ENCODE data around the gene CELF6.
A peak's percentile ranks its signal among the peaks of the same experiment; 100 is the strongest.

The CELF6 gene

GRCh38 chr15:72323752-72324151 lies 3.8 kb upstream of the CELF6 start:
- Histone ChIP-seq H3K14ac (ENCODE audit: low read length in 2 of 2) (no peak overlapping the region), H2AFZ (ENCODE audit: low read depth, low read length) (no peak overlapping the region), H4K91ac (ENCODE audit: low read length) (no peak overlapping the region), H3K4me1 (ENCODE audit: control insufficient read depth, insufficient read depth, low read depth, low read length) (peaks cover 9% of the 10 kb centered on the region), H3K79me1 (replicated peaks; ENCODE audit: low read length, poor library complexity, severe bottlenecking) (no peaks in the 10 kb centered on the region), H2AK5ac (ENCODE audit: low read length, severe bottlenecking) (no peak overlapping the region), H3K27me3 (ENCODE audit: control insufficient read depth in 1 of 2, insufficient read depth in 1 of 2, low read length in 2 of 2) (peaks cover 5 to 8% of the 10 kb centered on the region in 2 experiments), H4K8ac (ENCODE audit: low read length) (no peak overlapping the region), H3K23ac (ENCODE audit: low read length in 2 of 2) (no peak overlapping the region), H2BK120ac (ENCODE audit: low read depth, low read length) (no peak overlapping the region), H3K18ac (ENCODE audit: low read depth in 1 of 2, low read length in 2 of 2) (no peak overlapping the region), H3K27ac (ENCODE audit: low read length, poor library complexity, severe bottlenecking) (no peak overlapping the region), H2BK12ac (ENCODE audit: low read length in 2 of 2) (no peak overlapping the region), H3K4me2 (ENCODE audit: low read length, poor library complexity, severe bottlenecking) (no peak overlapping the region), H3K9ac (ENCODE audit: low read length) (no peak overlapping the region), H3K9me3 (ENCODE audit: control insufficient read depth, low read length) (peaks cover 3% of the 10 kb centered on the region), H2BK5ac (ENCODE audit: low read depth, low read length, poor library complexity, severe bottlenecking) (no peak overlapping the region), H3K4ac (ENCODE audit: low read depth in 1 of 2, low read length in 2 of 2) (no peak overlapping the region), H3K36me3 (ENCODE audit: control insufficient read depth in 1 of 2, insufficient read depth in 2 of 2, low read depth in 1 of 2, low read length in 2 of 2) (peaks cover 0 to 18% of the 10 kb centered on the region in 2 experiments), H3K4me3 (ENCODE audit: insufficient read depth in 1 of 2, low read depth in 1 of 2, low read length in 2 of 2) (no peak overlapping the region), H2BK15ac (ENCODE audit: low read depth, poor library complexity, severe bottlenecking) (no peak overlapping the region)
- DNase-seq = no peak
- WGBS = no CpG with 5 or more reads among the region's 1 CpG

DNA sequence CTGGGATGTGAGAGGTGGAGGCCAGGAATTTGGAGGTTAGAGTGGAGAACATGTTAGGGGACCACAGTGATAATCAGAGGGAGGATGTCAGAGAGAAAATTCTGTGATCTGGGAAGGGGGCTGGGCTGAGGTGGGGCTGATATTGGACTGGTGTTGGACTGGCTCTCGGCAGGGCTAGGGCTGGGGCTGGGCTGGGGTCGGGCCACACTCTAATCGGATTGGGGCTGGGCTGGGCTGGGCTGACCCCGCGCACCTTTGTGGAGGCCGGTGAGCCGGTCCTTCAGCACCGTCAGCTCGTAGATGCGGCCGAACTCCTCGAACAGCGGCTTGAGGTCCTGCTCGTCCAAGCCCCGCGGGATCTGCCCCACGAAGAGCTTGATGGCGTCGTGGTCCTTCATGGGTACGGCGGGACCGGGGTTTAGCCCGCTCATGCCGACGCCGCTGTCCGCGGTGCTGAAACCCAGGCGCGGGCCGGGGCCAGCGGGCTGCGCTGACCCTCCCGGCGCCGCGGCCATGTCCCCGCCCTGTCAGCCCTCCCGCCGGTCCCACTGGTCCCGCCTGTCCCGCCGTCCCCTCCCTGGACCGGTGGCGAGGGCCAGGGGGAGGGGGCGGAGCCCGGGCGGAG lies 485 bp downstream of the CELF6 start:
- no peaks in the 10 kb centered on the region for H3K36me3 ChIP-seq (ENCODE audit: control insufficient read depth in 1 of 2, insufficient read depth in 2 of 2, low read depth in 1 of 2, low read length in 2 of 2)
- no peak overlapping the region for H3K18ac ChIP-seq (ENCODE audit: low read depth in 1 of 2, low read length in 2 of 2)
- H3K4ac ChIP-seq (ENCODE audit: low read depth in 1 of 2, low read length in 2 of 2) = no peak overlapping the region
- peak; percentile 66 for DNase-seq
- no peak overlapping the region for H2BK5ac ChIP-seq (ENCODE audit: low read depth, low read length, poor library complexity, severe bottlenecking)
- no peak overlapping the region for H2BK120ac ChIP-seq (ENCODE audit: low read depth, low read length)
- no peak overlapping the region for H3K27ac ChIP-seq (ENCODE audit: low read length, poor library complexity, severe bottlenecking)
- H3K4me2 ChIP-seq (ENCODE audit: low read length, poor library complexity, severe bottlenecking) = peak overlapping the region; percentile 67
- no peak overlapping the region for H2AK5ac ChIP-seq (ENCODE audit: low read length, severe bottlenecking)
- H2BK12ac ChIP-seq (ENCODE audit: low read length in 2 of 2) = no peak overlapping the region
- no peak overlapping the region for H3K23ac ChIP-seq (ENCODE audit: low read length in 2 of 2)
- peaks cover 9% of the 10 kb centered on the region for H3K4me1 ChIP-seq (ENCODE audit: control insufficient read depth, insufficient read depth, low read depth, low read length)
- no peak overlapping the region for H4K91ac ChIP-seq (ENCODE audit: low read length)
- H3K9me3 ChIP-seq (ENCODE audit: control insufficient read depth, low read length) = peaks cover 3% of the 10 kb centered on the region
- no peak overlapping the region for H4K8ac ChIP-seq (ENCODE audit: low read length)
- WGBS = 14% methylated on average over 25 of the region's 48 CpGs
- H2AFZ ChIP-seq (ENCODE audit: low read depth, low read length) = no peak overlapping the region
- H3K14ac ChIP-seq (ENCODE audit: low read length in 2 of 2) = no peak overlapping the region
- H2BK15ac ChIP-seq (ENCODE audit: low read depth, poor library complexity, severe bottlenecking) = no peak overlapping the region
- H3K27me3 ChIP-seq (ENCODE audit: control insufficient read depth in 1 of 2, insufficient read depth in 1 of 2, low read length in 2 of 2) = peaks cover 15 to 38% of the 10 kb centered on the region in 2 experiments
- peak overlapping the region; percentile 18 to 41 for H3K4me3 ChIP-seq (ENCODE audit: insufficient read depth in 1 of 2, low read depth in 1 of 2, low read length in 2 of 2)
- no peak overlapping the region for H3K9ac ChIP-seq (ENCODE audit: low read length)
- H3K79me1 ChIP-seq (replicated peaks; ENCODE audit: low read length, poor library complexity, severe bottlenecking) = no peaks in the 10 kb centered on the region

- Histone ChIP-seq H2BK120ac (ENCODE audit: low read depth, low read length) (no peak overlapping the region), H2BK5ac (ENCODE audit: low read depth, low read length, poor library complexity, severe bottlenecking) (no peak overlapping the region), H3K4me2 (ENCODE audit: low read length, poor library complexity, severe bottlenecking) (no peak overlapping the region), H3K23ac (ENCODE audit: low read length in 2 of 2) (no peak overlapping the region), H3K18ac (ENCODE audit: low read depth in 1 of 2, low read length in 2 of 2) (no peak overlapping the region), H3K9ac (ENCODE audit: low read length) (no peak overlapping the region), H2BK15ac (ENCODE audit: low read depth, poor library complexity, severe bottlenecking) (no peak overlapping the region), H3K27ac (ENCODE audit: low read length, poor library complexity, severe bottlenecking) (no peak overlapping the region), H4K8ac (ENCODE audit: low read length) (no peak overlapping the region), H3K27me3 (ENCODE audit: control insufficient read depth in 1 of 2, insufficient read depth in 1 of 2, low read length in 2 of 2) (peaks cover 15 to 38% of the 10 kb centered on the region in 2 experiments), H2AFZ (ENCODE audit: low read depth, low read length) (no peak overlapping the region), H3K14ac (ENCODE audit: low read length in 2 of 2) (no peak overlapping the region), H4K91ac (ENCODE audit: low read length) (no peak overlapping the region), H2BK12ac (ENCODE audit: low read length in 2 of 2) (no peak overlapping the region), H3K4me3 (ENCODE audit: insufficient read depth in 1 of 2, low read depth in 1 of 2, low read length in 2 of 2) (no peak overlapping the region), H3K4ac (ENCODE audit: low read depth in 1 of 2, low read length in 2 of 2) (no peak overlapping the region), H3K4me1 (ENCODE audit: control insufficient read depth, insufficient read depth, low read depth, low read length) (peaks cover 9% of the 10 kb centered on the region), H2AK5ac (ENCODE audit: low read length, severe bottlenecking) (no peak overlapping the region), H3K79me1 (replicated peaks; ENCODE audit: low read length, poor library complexity, severe bottlenecking) (no peaks in the 10 kb centered on the region), H3K9me3 (ENCODE audit: control insufficient read depth, low read length) (peaks cover 2% of the 10 kb centered on the region), H3K36me3 (ENCODE audit: control insufficient read depth in 1 of 2, insufficient read depth in 2 of 2, low read depth in 1 of 2, low read length in 2 of 2) (no peaks in the 10 kb centered on the region)
- WGBS = 42% methylated on average over 2 of the region's 2 CpGs
- DNase-seq = peak; percentile 6
Measured at GRCh38 chr15:72318408-72318942, 1.5 kb downstream of the CELF6 start.

GRCh38 chr15:72315706-72316370 lies 4.1 kb downstream of the CELF6 start:
- no peaks in the 10 kb centered on the region for H3K79me1 ChIP-seq (replicated peaks; ENCODE audit: low read length, poor library complexity, severe bottlenecking)
- H4K8ac ChIP-seq (ENCODE audit: low read length) = no peak overlapping the region
- no peaks in the 10 kb centered on the region for H3K36me3 ChIP-seq (ENCODE audit: control insufficient read depth in 1 of 2, insufficient read depth in 2 of 2, low read depth in 1 of 2, low read length in 2 of 2)
- H3K27me3 ChIP-seq (ENCODE audit: control insufficient read depth in 1 of 2, insufficient read depth in 1 of 2, low read length in 2 of 2) = peaks cover 15 to 38% of the 10 kb centered on the region in 2 experiments
- H2AK5ac ChIP-seq (ENCODE audit: low read length, severe bottlenecking) = no peak overlapping the region
- H4K91ac ChIP-seq (ENCODE audit: low read length) = no peak overlapping the region
- no peak overlapping the region for H3K4me3 ChIP-seq (ENCODE audit: insufficient read depth in 1 of 2, low read depth in 1 of 2, low read length in 2 of 2)
- no peak overlapping the region for H2BK15ac ChIP-seq (ENCODE audit: low read depth, poor library complexity, severe bottlenecking)
- no peak overlapping the region for H3K18ac ChIP-seq (ENCODE audit: low read depth in 1 of 2, low read length in 2 of 2)
- H2BK5ac ChIP-seq (ENCODE audit: low read depth, low read length, poor library complexity, severe bottlenecking) = no peak overlapping the region
- no peak overlapping the region for H3K27ac ChIP-seq (ENCODE audit: low read length, poor library complexity, severe bottlenecking)
- H3K4me1 ChIP-seq (ENCODE audit: control insufficient read depth, insufficient read depth, low read depth, low read length) = peaks cover 9% of the 10 kb centered on the region
- H3K4ac ChIP-seq (ENCODE audit: low read depth in 1 of 2, low read length in 2 of 2) = no peak overlapping the region
- H2BK12ac ChIP-seq (ENCODE audit: low read length in 2 of 2) = no peak overlapping the region
- no peak overlapping the region for H2AFZ ChIP-seq (ENCODE audit: low read depth, low read length)
- no peak overlapping the region for H2BK120ac ChIP-seq (ENCODE audit: low read depth, low read length)
- no peaks in the 10 kb centered on the region for H3K9me3 ChIP-seq (ENCODE audit: control insufficient read depth, low read length)
- no peak for DNase-seq
- no peak overlapping the region for H3K9ac ChIP-seq (ENCODE audit: low read length)
- H3K4me2 ChIP-seq (ENCODE audit: low read length, poor library complexity, severe bottlenecking) = no peak overlapping the region
- no peak overlapping the region for H3K14ac ChIP-seq (ENCODE audit: low read length in 2 of 2)
- 61% methylated on average over 5 of the region's 6 CpGs for WGBS
- H3K23ac ChIP-seq (ENCODE audit: low read length in 2 of 2) = no peak overlapping the region

All from mesenchymal stem cell (in vitro differentiated cells and primary cell).